GM12878 (cell line): ENCODE measurements around the gene ITCH.

Experiments used
- CBFB ChIP-seq: IDR thresholded peaks from 2 replicates; pipeline ENCODE4 v1.6.1; 2016; ENCODE audit warnings: antibody characterized with exemption, low read depth
- EZH2 ChIP-seq: IDR thresholded peaks from 2 replicates; pipeline ENCODE4 v1.6.1; 2012; ENCODE audit warnings: low read depth, mild to moderate bottlenecking, control low read depth, inconsistent platforms, low read length, borderline replicate concordance; ENCODE audit not compliant: control insufficient read depth
- MTA2 ChIP-seq: fragments of 450-650 bp; IDR thresholded peaks from 2 replicates; pipeline ENCODE4 v1.6.1; 2016; ENCODE audit warnings: low read depth, mild to moderate bottlenecking, moderate library complexity
- MYC ChIP-seq: IDR thresholded peaks from 2 replicates; pipeline ENCODE4 v1.6.1; 2011; ENCODE audit warnings: mild to moderate bottlenecking, low read length, moderate library complexity, inconsistent platforms; ENCODE audit not compliant: insufficient read depth, insufficient replicate concordance, insufficient read length, severe bottlenecking
- RAD21 ChIP-seq: IDR thresholded peaks from 2 replicates; pipeline ENCODE4 v1.6.1; 2011; ENCODE audit warnings: mild to moderate bottlenecking, low read depth, low read length, moderate library complexity; ENCODE audit not compliant: insufficient read depth
- TF ChIP-seq, protein P1 (sequence below), 3 experiments: IDR thresholded peaks in 2 of 3; conservative IDR thresholded peaks in 1 of 3; 2 replicates each; pipeline ENCODE4 v1.5.1; 2011; ENCODE audit warnings: low read depth in 3 of 3, low read length in 3 of 3, mild to moderate bottlenecking in 3 of 3, control low read depth in 2 of 3, moderate library complexity in 2 of 3, inconsistent platforms in 1 of 3, mixed read lengths in 1 of 3; ENCODE audit not compliant: control insufficient read depth in 2 of 3, insufficient read depth in 1 of 3; ENCODE audit errors: extremely low read depth in 1 of 3

GRCh38 chr20:34468951-34469350 is 105.9 kb downstream of the ITCH start:
- TF ChIP-seq EZH2 (no peak), RAD21 (no peak), MYC (no peak), MTA2 (no peak), CBFB (no peak)
- TF ChIP-seq, protein P1, sequence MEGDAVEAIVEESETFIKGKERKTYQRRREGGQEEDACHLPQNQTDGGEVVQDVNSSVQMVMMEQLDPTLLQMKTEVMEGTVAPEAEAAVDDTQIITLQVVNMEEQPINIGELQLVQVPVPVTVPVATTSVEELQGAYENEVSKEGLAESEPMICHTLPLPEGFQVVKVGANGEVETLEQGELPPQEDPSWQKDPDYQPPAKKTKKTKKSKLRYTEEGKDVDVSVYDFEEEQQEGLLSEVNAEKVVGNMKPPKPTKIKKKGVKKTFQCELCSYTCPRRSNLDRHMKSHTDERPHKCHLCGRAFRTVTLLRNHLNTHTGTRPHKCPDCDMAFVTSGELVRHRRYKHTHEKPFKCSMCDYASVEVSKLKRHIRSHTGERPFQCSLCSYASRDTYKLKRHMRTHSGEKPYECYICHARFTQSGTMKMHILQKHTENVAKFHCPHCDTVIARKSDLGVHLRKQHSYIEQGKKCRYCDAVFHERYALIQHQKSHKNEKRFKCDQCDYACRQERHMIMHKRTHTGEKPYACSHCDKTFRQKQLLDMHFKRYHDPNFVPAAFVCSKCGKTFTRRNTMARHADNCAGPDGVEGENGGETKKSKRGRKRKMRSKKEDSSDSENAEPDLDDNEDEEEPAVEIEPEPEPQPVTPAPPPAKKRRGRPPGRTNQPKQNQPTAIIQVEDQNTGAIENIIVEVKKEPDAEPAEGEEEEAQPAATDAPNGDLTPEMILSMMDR (IDR thresholded peaks at IDR 0.05 in 2 of 3, conservative IDR thresholded peaks at IDR 0.05 in 1 of 3; ENCODE audit: control insufficient read depth in 2 of 3, extremely low read depth in 1 of 3, insufficient read depth in 1 of 3, low read depth in 3 of 3, low read length in 3 of 3), result no peak
